Ishikawa (cell line): ENCODE results near the gene HSPB2.
A peak's percentile ranks its signal among the peaks of the same experiment; 100 is the strongest.

Experiments
- CEBPB ChIP-seq: IDR thresholded peaks from 2 replicates; pipeline ENCODE4 v1.6.1; 2012
- CREB1 ChIP-seq: IDR thresholded peaks from 2 replicates; pipeline ENCODE4 v1.6.1; 2012; ENCODE audit warnings: low read depth
- EGR1 ChIP-seq: IDR thresholded peaks from 2 replicates; pipeline ENCODE4 v1.6.1; 2012
- EP300 ChIP-seq: IDR thresholded peaks from 2 replicates; pipeline ENCODE4 v1.6.1; 2012; ENCODE audit warnings: borderline replicate concordance
- FOXM1 ChIP-seq: IDR thresholded peaks from 2 replicates; pipeline ENCODE4 v1.6.1; 2012; ENCODE audit warnings: low read depth, borderline replicate concordance
- NFIC ChIP-seq: IDR thresholded peaks from 2 replicates; pipeline ENCODE4 v1.6.1; 2012
- RAD21 ChIP-seq: IDR thresholded peaks from 2 replicates; pipeline ENCODE4 v1.6.1; 2012; ENCODE audit warnings: low read depth
- REST ChIP-seq: IDR thresholded peaks from 2 replicates; pipeline ENCODE4 v1.6.1; 2012; ENCODE audit warnings: low read depth, mild to moderate bottlenecking
- TAF1 ChIP-seq: IDR thresholded peaks from 2 replicates; pipeline ENCODE4 v1.6.1; 2012; ENCODE audit warnings: low read depth, mild to moderate bottlenecking
- TCF12 ChIP-seq: IDR thresholded peaks from 2 replicates; pipeline ENCODE4 v1.6.1; 2012; ENCODE audit warnings: low read depth
- TEAD4 ChIP-seq: IDR thresholded peaks from 2 replicates; pipeline ENCODE4 v1.6.1; 2012
- YY1 ChIP-seq: IDR thresholded peaks from 2 replicates; pipeline ENCODE4 v1.6.1; 2012; ENCODE audit warnings: low read depth
- ZBTB7A ChIP-seq: IDR thresholded peaks from 2 replicates; pipeline ENCODE4 v1.6.1; 2012; ENCODE audit warnings: low read depth
- TF ChIP-seq, protein P1 (sequence below): IDR thresholded peaks from 2 replicates; pipeline ENCODE4 v1.6.1; 2012
- TF ChIP-seq, protein P2 (sequence below): IDR thresholded peaks from 2 replicates; pipeline ENCODE4 v1.6.1; 2012

HSPB2 gene

DNA sequence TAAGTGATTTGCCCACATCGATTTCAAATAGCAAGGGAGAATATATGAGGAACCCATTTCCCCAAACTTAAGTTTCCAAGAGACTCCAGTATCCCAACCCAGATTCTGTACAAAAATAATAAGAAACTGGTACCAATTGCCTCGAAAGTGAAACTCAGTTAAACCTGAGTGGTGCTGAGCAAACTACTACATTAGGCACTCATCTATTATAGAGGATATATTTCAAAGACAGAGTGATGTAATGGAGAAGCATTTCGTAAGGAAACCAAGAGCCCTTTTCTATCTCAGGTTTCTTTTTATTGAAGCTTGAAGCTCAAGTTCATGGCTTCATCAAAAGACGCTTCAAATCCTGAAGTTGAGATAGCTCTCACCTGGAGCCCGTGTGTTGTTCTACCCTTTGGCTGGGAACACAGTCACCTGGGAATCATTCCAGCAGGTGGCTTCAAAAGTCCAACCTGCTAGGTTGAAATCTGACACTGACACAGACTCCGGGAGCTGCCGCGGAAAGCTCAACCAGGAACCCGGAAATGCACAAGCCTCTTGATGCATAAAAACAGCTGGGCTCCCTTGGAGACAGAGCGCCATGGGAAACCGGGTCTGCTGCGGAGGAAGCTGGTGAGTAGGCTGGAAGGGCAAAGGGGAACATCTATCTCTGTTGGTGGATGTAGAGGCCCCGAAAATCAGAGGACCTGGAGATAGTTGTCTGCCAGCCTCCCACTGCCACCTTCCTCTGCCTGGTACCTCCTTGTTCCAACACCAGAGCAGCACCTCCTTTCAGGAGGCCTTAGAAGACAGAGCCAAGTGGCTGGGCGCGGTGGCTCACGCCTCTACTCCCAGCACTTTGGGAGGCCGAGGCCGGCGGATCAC lies 6.1 kb downstream of the HSPB2 start, which contains the start of gene C11orf52:
TSS of gene C11orf52 (plus strand) at position 524 of the 867 bp plus-strand sequence. CDS start at position 584, 60 bp downstream.
- TF ChIP-seq, protein P1, sequence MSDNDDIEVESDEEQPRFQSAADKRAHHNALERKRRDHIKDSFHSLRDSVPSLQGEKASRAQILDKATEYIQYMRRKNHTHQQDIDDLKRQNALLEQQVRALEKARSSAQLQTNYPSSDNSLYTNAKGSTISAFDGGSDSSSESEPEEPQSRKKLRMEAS: peak; percentile 50
- TF ChIP-seq TAF1 (no peak), TEAD4 (peak; percentile 36; the same call in 1 of the 2 replicates), TCF12 (peak; percentile 70; the same call in 1 of the 2 replicates), EP300 (peak; percentile 61; the same call in 1 of the 2 replicates), EGR1 (no peak), NFIC (peak; percentile 57)

DNA sequence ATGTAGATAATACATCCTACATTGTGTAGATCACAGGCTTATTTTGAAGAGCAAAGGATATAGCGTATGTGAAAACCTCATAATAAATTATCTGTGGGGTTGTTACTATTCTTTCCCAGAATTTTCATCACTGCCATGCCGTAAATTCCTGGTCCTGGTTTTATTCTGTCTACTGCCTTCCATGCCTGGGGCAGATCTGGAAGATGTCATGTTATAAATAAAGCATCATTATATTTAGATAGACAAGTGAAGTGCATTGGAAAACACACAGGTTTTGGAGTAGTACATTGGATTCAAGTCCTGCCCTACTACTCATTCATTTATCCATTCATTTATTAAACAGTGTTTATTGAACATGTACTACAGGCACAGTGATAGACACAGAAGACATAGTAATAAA lies 8.4 kb downstream of the HSPB2 start:
- no peak for TF ChIP-seq TEAD4
- TF ChIP-seq NFIC: no peak
- TF ChIP-seq TAF1: no peak
- no peak for TF ChIP-seq REST
- TF ChIP-seq, protein P1: no peak

DNA sequence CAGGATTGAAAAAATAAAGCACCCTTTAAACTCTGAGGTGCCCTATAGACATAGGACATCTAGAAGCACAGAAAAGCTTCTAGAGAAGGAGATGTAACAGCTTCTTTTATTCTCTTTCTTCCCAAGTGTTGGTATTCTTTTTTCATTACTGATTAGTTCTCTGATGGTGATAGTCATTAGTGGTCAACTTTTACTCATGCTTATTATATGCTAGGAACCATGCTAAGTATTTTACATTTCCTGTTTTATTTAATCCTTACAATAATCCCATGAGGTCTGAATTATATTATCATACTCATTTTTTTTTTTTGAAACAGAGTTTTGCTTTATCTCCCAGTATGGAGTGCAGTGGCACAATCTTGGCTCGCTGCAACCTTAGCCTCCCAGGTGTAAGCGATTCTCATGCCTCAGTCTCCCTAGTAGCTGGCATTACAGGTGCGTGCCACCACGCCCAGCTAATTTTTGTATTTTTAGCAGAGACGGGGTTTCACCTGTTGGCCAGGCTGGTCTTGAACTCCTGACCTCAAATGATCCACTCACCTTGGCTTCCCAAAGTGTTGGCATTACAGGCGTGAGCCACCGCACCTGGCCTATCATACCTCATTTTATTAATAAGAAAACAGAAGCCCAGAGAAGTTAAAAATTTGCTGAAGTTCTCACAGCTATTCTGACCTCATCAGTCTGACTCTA lies 9.2 kb downstream of the HSPB2 start:
- TF ChIP-seq YY1: no peak
- no peak for TF ChIP-seq TEAD4
- TF ChIP-seq TCF12: no peak
- no peak for TF ChIP-seq EGR1
- TF ChIP-seq, protein P1: no peak
- TF ChIP-seq TAF1: no peak
- no peak for TF ChIP-seq ZBTB7A
- TF ChIP-seq CREB1: no peak
- TF ChIP-seq EP300: no peak
- no peak for TF ChIP-seq RAD21
- TF ChIP-seq NFIC: no peak
- TF ChIP-seq FOXM1: no peak
- no peak for TF ChIP-seq REST

- TF ChIP-seq FOXM1: no peak
- TF ChIP-seq NFIC: 0 out of 2 replicates have a peak, but pooled peaks have one; percentile 27
- no peak for TF ChIP-seq YY1
- no peak for TF ChIP-seq ZBTB7A
- TF ChIP-seq CEBPB: peak; percentile 97
- TF ChIP-seq REST: no peak
- no peak for TF ChIP-seq EP300
These were observed 10.3 kb downstream of the HSPB2 start for GRCh38 chr11:111922803-111923202.

- TF ChIP-seq, protein P2, sequence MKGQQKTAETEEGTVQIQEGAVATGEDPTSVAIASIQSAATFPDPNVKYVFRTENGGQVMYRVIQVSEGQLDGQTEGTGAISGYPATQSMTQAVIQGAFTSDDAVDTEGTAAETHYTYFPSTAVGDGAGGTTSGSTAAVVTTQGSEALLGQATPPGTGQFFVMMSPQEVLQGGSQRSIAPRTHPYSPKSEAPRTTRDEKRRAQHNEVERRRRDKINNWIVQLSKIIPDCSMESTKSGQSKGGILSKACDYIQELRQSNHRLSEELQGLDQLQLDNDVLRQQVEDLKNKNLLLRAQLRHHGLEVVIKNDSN: no peak
- TF ChIP-seq CREB1 (no peak), REST (no peak), TCF12 (no peak), ZBTB7A (no peak), EP300 (no peak), TAF1 (no peak), EGR1 (no peak), YY1 (no peak), FOXM1 (no peak), NFIC (no peak), CEBPB (no peak), TEAD4 (no peak), RAD21 (no peak)
- TF ChIP-seq, protein P1: no peak
These were observed 10.8 kb downstream of the HSPB2 start for GRCh38 chr11:111923351-111923788.
